WERI-Rb-1 (cell line): Measurements from ENCODE around the gene PRSS57.

ENCODE experiments used
- DNase-seq: peaks from one replicate; pipeline ENCODE4 v3.0.0-alpha.2; 2020
- H3K27ac ChIP-seq: fragments of 250-450 bp; sonication (Bioruptor Pico); 2 replicates; pipeline ENCODE4 v1.5.1; 2020; ENCODE audit warnings: mild to moderate bottlenecking, moderate library complexity
- H3K27me3 ChIP-seq: fragments of 250-450 bp; sonication (Bioruptor Pico); 2 replicates; pipeline ENCODE4 v1.5.1; 2021; ENCODE audit warnings: mild to moderate bottlenecking, low read depth, moderate library complexity; ENCODE audit not compliant: insufficient read depth, severe bottlenecking
- H3K36me3 ChIP-seq: fragments of 250-450 bp; sonication (Bioruptor Pico); 2 replicates; pipeline ENCODE4 v1.5.1; 2020; ENCODE audit warnings: mild to moderate bottlenecking, moderate library complexity
- H3K4me3 ChIP-seq: 2 replicates; pipeline ENCODE4 v1.5.1; 2011; ENCODE audit warnings: low read depth, mild to moderate bottlenecking, control low read depth, low read length
- H3K9me3 ChIP-seq: fragments of 250-450 bp; sonication (Bioruptor Pico); 2 replicates; pipeline ENCODE4 v1.5.1; 2021; ENCODE audit warnings: mild to moderate bottlenecking, moderate library complexity; ENCODE audit not compliant: severe bottlenecking
- CTCF ChIP-seq: IDR thresholded peaks from 2 replicates; pipeline ENCODE4 v1.5.1; 2011; ENCODE audit warnings: low read depth, mild to moderate bottlenecking, control low read depth, inconsistent platforms, low read length

The PRSS57 gene

DNA sequence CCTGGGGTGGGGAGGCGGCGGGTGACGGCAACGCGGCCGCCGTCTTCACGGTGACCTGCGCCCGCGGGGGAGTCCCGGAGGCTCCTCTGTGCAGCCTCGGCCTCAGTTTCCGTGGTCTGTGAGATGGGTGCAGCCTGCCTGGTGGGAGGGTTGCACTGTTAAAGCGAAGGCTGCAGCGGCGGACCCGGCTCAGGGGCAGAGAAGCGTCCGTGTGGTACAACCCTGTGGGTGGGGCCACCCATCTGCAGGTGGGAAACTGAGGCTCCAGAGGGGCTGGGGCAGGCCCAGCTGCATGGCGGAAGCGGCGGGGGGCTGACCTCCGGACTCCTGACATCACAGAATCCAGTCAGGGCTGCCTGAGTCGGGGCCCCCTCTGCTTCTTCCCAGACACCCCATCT, 55.1 kb downstream of the PRSS57 start:
- H3K27ac ChIP-seq, result no peak overlapping the region
- DNase-seq, result no peak
- no peaks in the 10 kb centered on the region for H3K9me3 ChIP-seq
- peaks cover 8% of the 10 kb centered on the region for H3K27me3 ChIP-seq
- TF ChIP-seq CTCF, result no peak
- H3K4me3 ChIP-seq, result no peak overlapping the region
- H3K36me3 ChIP-seq, result peaks cover 7% of the 10 kb centered on the region

DNA sequence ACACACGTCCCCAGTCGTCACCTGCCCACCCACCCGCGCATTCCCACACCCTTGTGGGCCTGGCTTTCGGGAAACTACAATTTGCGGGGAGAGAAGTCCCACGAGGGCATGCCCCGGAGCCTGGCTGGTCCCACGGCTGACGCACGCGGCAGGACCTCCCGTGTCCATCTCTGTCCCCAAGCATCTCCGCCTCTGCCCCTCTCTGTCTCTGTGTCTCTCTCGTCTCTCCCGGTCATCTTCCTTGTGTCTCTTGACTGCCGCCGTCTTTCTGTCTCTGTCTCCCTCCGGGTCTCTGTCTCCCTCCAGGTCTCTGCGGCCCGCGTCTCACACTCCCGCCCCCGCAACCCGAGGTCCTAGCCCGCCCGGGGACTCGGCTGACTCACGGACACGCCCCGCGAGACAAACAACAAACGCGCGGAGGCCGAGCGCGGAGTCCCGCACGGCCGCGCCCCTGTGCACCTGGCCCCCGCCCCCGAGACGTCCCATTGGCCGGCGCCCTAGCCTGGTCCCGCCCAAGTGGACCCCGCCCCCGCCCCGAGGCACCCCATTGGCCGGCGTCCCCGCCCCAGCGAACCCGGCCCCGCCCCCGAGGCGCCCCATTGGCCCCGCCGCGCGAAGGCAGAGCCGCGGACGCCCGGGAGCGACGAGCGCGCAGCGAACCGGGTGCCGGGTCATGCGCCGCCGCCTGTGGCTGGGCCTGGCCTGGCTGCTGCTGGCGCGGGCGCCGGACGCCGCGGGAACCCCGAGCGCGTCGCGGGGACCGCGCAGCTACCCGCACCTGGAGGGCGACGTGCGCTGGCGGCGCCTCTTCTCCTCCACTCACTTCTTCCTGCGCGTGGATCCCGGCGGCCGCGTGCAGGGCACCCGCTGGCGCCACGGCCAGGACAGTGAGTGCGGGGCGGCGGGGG, 55.7 kb downstream of the PRSS57 start, which contains the start of gene FGF22:
Gene FGF22, plus strand, starts transcription at position 627 of the 908 bp plus-strand sequence. Its CDS starts 47 bp downstream, at position 674.
- TF ChIP-seq CTCF, result no peak
- Histone ChIP-seq H3K27me3 (peaks cover 8% of the 10 kb centered on the region), H3K4me3 (peak within 1 kb of the TSS; percentile 37), H3K27ac (no peak within 1 kb of the TSS), H3K36me3 (peaks cover under 1% of the 10 kb centered on the region), H3K9me3 (no peaks in the 10 kb centered on the region)
- peak; percentile 92 for DNase-seq

GRCh38 chr19:638906-639252, 56.4 kb downstream of the PRSS57 start:
- Histone ChIP-seq H3K36me3 (no peaks in the 10 kb centered on the region), H3K27ac (no peak overlapping the region), H3K4me3 (peak overlapping the region; percentile 37; the same call in 1 of the 2 replicates), H3K27me3 (peaks cover 8% of the 10 kb centered on the region), H3K9me3 (no peaks in the 10 kb centered on the region)
- no peak for TF ChIP-seq CTCF
- no peak for DNase-seq
